ENCODE data around the gene ADCY7. TPM values are rescaled to one million over a fixed set of nuclear protein-coding genes. Genes with fewer than 3 reads are reported as not detected.

Gene ADCY7
- total and polyA plus RNA-seq, 2 of the 4 experiments (the other 2 are of a cell fraction) = 15.2 to 17.1 TPM

DNA sequence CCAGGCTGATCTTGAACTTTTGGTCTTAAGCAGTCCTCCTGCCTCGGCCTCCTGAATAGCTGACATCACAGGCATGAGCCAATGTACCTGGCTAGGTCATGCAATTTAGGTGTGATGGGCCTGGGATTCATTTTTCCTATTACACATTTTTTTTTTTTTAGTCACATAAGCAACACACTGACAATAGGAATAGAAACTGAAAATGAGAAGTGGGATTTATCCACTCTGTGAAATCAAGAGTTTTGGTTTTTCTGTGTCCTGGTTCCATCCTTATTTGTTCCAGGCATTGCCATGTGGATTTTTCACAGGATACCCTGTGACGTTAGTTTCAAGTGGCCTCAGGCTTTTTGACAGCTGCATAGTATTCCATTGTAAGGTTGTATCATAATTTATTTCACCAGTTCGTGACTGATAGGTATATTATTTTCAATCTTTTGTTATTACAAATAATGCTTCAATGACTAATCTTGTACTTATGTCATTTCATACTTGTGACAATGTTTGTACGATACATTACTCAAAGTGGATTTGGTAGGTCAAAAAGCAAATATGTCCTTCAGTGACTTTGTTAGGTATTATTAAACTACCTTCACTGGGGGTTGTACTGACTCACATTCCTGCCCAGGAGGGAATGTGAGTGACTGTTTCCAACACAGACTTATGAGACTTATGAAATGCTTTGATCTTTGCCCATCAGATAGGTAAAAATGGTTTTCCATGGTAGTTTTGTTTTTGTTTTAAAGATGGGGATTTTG lies 10.6 kb downstream of the ADCY7 start:
- no peak overlapping the region for H2AK5ac ChIP-seq (ENCODE audit: low read depth, low read length)

More for the DNA sequence above, 10.6 kb downstream of the ADCY7 start:
- Histone ChIP-seq H4K8ac (ENCODE audit: low read depth in 2 of 2, low read length in 2 of 2) (no peak overlapping the region), H4K5ac (ENCODE audit: low read depth, low read length) (no peak overlapping the region), H3K23ac (ENCODE audit: low read depth, low read length) (no peak overlapping the region), H3K9me3 (ENCODE audit: control insufficient read depth, insufficient read depth, low read length) (0 out of 2 replicates have a peak, but pooled peaks cover 2% of the 10 kb centered on the region), H2AFZ (replicated peaks; ENCODE audit: low read length, poor library complexity) (no peak overlapping the region), H3K79me1 (ENCODE audit: low read depth in 1 of 2, low read length in 2 of 2) (peaks cover 8 to 31% of the 10 kb centered on the region in 2 experiments; a peak in 3 of 4 replicates), H3K18ac (ENCODE audit: low read depth, low read length) (no peak overlapping the region), H3K4ac (ENCODE audit: low read depth, low read length) (no peak overlapping the region), H3K4me1 (ENCODE audit: control insufficient read depth, insufficient read depth, low read length) (no peaks in the 10 kb centered on the region), H2BK5ac (ENCODE audit: low read depth, low read length, poor library complexity, severe bottlenecking) (no peak overlapping the region), H4K91ac (ENCODE audit: insufficient read depth, low read depth, low read length) (no peak overlapping the region), H3K4me3 (ENCODE audit: insufficient read depth, low read depth, low read length) (no peak overlapping the region), H3K36me3 (ENCODE audit: control insufficient read depth, insufficient read depth, low read length) (no peaks in the 10 kb centered on the region; the same call in 1 of the 2 replicates), H3K56ac (ENCODE audit: extremely low read depth, insufficient read depth, low read length) (no peak overlapping the region), H3K4me2 (ENCODE audit: low read depth, low read length) (no peak overlapping the region), H2BK20ac (ENCODE audit: low read depth, low read length) (no peak overlapping the region), H2AK9ac (replicated peaks; ENCODE audit: low read depth, low read length, poor library complexity) (no peak overlapping the region), H2BK15ac (ENCODE audit: low read depth, low read length) (no peak overlapping the region), H4K20me1 (ENCODE audit: insufficient read depth, low read length) (peaks cover 14% of the 10 kb centered on the region; the same call in 1 of the 2 replicates), H3K9me1 (ENCODE audit: insufficient read depth, low read length) (no peaks in the 10 kb centered on the region), H2BK120ac (ENCODE audit: low read depth, low read length) (no peak overlapping the region), H3K9ac (ENCODE audit: low read depth, low read length) (no peak overlapping the region), H3K27me3 (ENCODE audit: control insufficient read depth, insufficient read depth, low read length) (no peaks in the 10 kb centered on the region), H3K27ac (ENCODE audit: insufficient read depth, low read length) (no peak overlapping the region), H3K14ac (replicated peaks; ENCODE audit: low read depth, low read length) (no peak overlapping the region)
- dilution Hi-C loops (cut with HindIII; ENCODE audit: low sequenced_read_pairs, unreplicated experiment) (no loop called here), in situ Hi-C loops (cut with MboI; ENCODE audit: low sequenced_read_pairs) (no loop called here), intact Hi-C loops (cut with micrococcal nuclease) (no loop called here)
- TF ChIP-seq BHLHE40 (IDR thresholded peaks at IDR 0.05; ENCODE audit: low read depth, low read length) = no peak
- TF ChIP-seq MAZ (IDR thresholded peaks at IDR 0.05; ENCODE audit: borderline replicate concordance, low read depth, low read length) = no peak
- no peak for TF ChIP-seq RCOR1 (IDR thresholded peaks at IDR 0.05; ENCODE audit: insufficient replicate concordance, low read length)
- no peak for TF ChIP-seq CHD1 (IDR thresholded peaks at IDR 0.05; ENCODE audit: low read depth, low read length)
- TF ChIP-seq, protein P1, sequence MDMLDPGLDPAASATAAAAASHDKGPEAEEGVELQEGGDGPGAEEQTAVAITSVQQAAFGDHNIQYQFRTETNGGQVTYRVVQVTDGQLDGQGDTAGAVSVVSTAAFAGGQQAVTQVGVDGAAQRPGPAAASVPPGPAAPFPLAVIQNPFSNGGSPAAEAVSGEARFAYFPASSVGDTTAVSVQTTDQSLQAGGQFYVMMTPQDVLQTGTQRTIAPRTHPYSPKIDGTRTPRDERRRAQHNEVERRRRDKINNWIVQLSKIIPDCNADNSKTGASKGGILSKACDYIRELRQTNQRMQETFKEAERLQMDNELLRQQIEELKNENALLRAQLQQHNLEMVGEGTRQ (IDR thresholded peaks at IDR 0.05; ENCODE audit: low read depth, low read length) = no peak
- BruUV-seq (replicated peaks) = no TSS peak
- ATAC-seq (ENCODE audit: low read depth) (no peak), DNase-seq (no peak)
- no CpG with 5 or more reads among the region's 4 CpGs for WGBS, 2 experiments (ENCODE audit: extremely low coverage in 2 of 2, insufficient read length in 1 of 2)
- ChIA-PET POLR2A (ENCODE audit: unreplicated experiment) (no interaction called here), CTCF (no interaction called here)

Measured in IMR-90 (cell line).